ENCODE results near the gene GOLGA5. TPM values are rescaled to one million over a fixed set of nuclear protein-coding genes. Genes with fewer than 3 reads are reported as not detected.

GOLGA5 gene
- total RNA-seq, 3 donors from 2014 or later (not counting 1 experiment from before 2014, with no cell fraction given) = 11.5 to 21.0 (median 17.1) TPM

GRCh38 chr14:92884410-92884809 lies 90.3 kb downstream of the GOLGA5 start:
- no peaks in the 10 kb centered on the region for H3K9me3 ChIP-seq (ENCODE audit: control insufficient read depth, insufficient read depth, low read length)
- H3K27me3 Mint-ChIP-seq (ENCODE audit: low read depth in 2 of 2) = peaks cover 35 to 36% of the 10 kb centered on the region in 2 donors
- H3K9me3 Mint-ChIP-seq = no peaks in the 10 kb centered on the region
- H3K4me1 ChIP-seq (ENCODE audit: control insufficient read depth, insufficient read depth, low read length) = no peaks in the 10 kb centered on the region
- H3K36me3 Mint-ChIP-seq = no peaks in the 10 kb centered on the region
- WGBS (ENCODE audit: insufficient coverage) = 77% methylated on average over 3 of the region's 3 CpGs
- no peak for TF ChIP-seq CTCF (IDR thresholded peaks at IDR 0.05)
- no peak overlapping the region for H3K27ac Mint-ChIP-seq
- H3K36me3 ChIP-seq (ENCODE audit: control insufficient read depth, insufficient read depth, low read length) = no peaks in the 10 kb centered on the region
- H3K27me3 ChIP-seq (ENCODE audit: control insufficient read depth, insufficient read depth, low read length) = peaks cover 5% of the 10 kb centered on the region
- no peak overlapping the region for H3K4me3 ChIP-seq (ENCODE audit: low read length)
- DNase-seq = no peak
- H3K4me3 Mint-ChIP-seq = no peak overlapping the region
- H3K27ac ChIP-seq (ENCODE audit: low read length) = no peak overlapping the region
- intact Hi-C loops (cut with micrococcal nuclease) = no loop called here
- H3K4me1 Mint-ChIP-seq = no peaks in the 10 kb centered on the region
- no peak for ATAC-seq

GRCh38 chr14:92885279-92886061 lies 91.4 kb downstream of the GOLGA5 start:
- no peaks in the 10 kb centered on the region for H3K9me3 Mint-ChIP-seq
- no peak overlapping the region for H3K4me3 Mint-ChIP-seq
- H3K27me3 ChIP-seq (ENCODE audit: control insufficient read depth, insufficient read depth, low read length) = peaks cover 2% of the 10 kb centered on the region
- intact Hi-C loops (cut with micrococcal nuclease) = no loop called here
- no peak overlapping the region for H3K4me3 ChIP-seq (ENCODE audit: low read length)
- H3K4me1 Mint-ChIP-seq = no peaks in the 10 kb centered on the region
- H3K27me3 Mint-ChIP-seq (ENCODE audit: low read depth in 2 of 2) = peaks cover 36 to 40% of the 10 kb centered on the region in 2 donors
- no peak overlapping the region for H3K27ac Mint-ChIP-seq
- H3K9me3 ChIP-seq (ENCODE audit: control insufficient read depth, insufficient read depth, low read length) = no peaks in the 10 kb centered on the region
- no peaks in the 10 kb centered on the region for H3K36me3 Mint-ChIP-seq
- H3K36me3 ChIP-seq (ENCODE audit: control insufficient read depth, insufficient read depth, low read length) = no peaks in the 10 kb centered on the region
- H3K27ac ChIP-seq (ENCODE audit: low read length) = no peak overlapping the region
- no peak for ATAC-seq
- TF ChIP-seq CTCF (IDR thresholded peaks at IDR 0.05) = no peak
- DNase-seq = no peak
- WGBS (ENCODE audit: insufficient coverage) = 75% methylated on average over 8 of the region's 8 CpGs
- no peaks in the 10 kb centered on the region for H3K4me1 ChIP-seq (ENCODE audit: control insufficient read depth, insufficient read depth, low read length)

GRCh38 chr14:92886337-92886736 lies 92.2 kb downstream of the GOLGA5 start:
- H3K27ac Mint-ChIP-seq = no peak overlapping the region
- H3K27me3 Mint-ChIP-seq (ENCODE audit: low read depth in 2 of 2) = peaks cover 28 to 32% of the 10 kb centered on the region in 2 donors
- Histone ChIP-seq H3K4me3 (ENCODE audit: low read length) (no peak overlapping the region), H3K27me3 (ENCODE audit: control insufficient read depth, insufficient read depth, low read length) (no peaks in the 10 kb centered on the region), H3K4me1 (ENCODE audit: control insufficient read depth, insufficient read depth, low read length) (no peaks in the 10 kb centered on the region), H3K27ac (ENCODE audit: low read length) (no peak overlapping the region), H3K9me3 (ENCODE audit: control insufficient read depth, insufficient read depth, low read length) (no peaks in the 10 kb centered on the region), H3K36me3 (ENCODE audit: control insufficient read depth, insufficient read depth, low read length) (no peaks in the 10 kb centered on the region)
- DNase-seq = no peak
- intact Hi-C loops (cut with micrococcal nuclease) = no loop called here
- H3K4me1 Mint-ChIP-seq = no peaks in the 10 kb centered on the region
- no peak for TF ChIP-seq CTCF (IDR thresholded peaks at IDR 0.05)
- no peaks in the 10 kb centered on the region for H3K36me3 Mint-ChIP-seq
- WGBS (ENCODE audit: insufficient coverage) = 76% methylated on average over 11 of the region's 11 CpGs
- no peaks in the 10 kb centered on the region for H3K9me3 Mint-ChIP-seq
- no peak for ATAC-seq
- H3K4me3 Mint-ChIP-seq = no peak overlapping the region

GRCh38 chr14:92887157-92887556 lies 93.1 kb downstream of the GOLGA5 start:
- TF ChIP-seq CTCF (IDR thresholded peaks at IDR 0.05) = no peak

More at GRCh38 chr14:92887157-92887556, 93.1 kb downstream of the GOLGA5 start:
- Mint-ChIP-seq H3K27me3 (ENCODE audit: low read depth in 2 of 2) (peaks cover 19 to 28% of the 10 kb centered on the region in 2 donors), H3K27ac (no peak overlapping the region), H3K4me1 (no peaks in the 10 kb centered on the region), H3K4me3 (no peak overlapping the region), H3K9me3 (no peaks in the 10 kb centered on the region), H3K36me3 (no peaks in the 10 kb centered on the region)
- intact Hi-C loops (cut with micrococcal nuclease) = no loop called here
- H3K27ac ChIP-seq (ENCODE audit: low read length) = no peak overlapping the region
- H3K4me3 ChIP-seq (ENCODE audit: low read length) = no peak overlapping the region
- no peaks in the 10 kb centered on the region for H3K9me3 ChIP-seq (ENCODE audit: control insufficient read depth, insufficient read depth, low read length)
- H3K4me1 ChIP-seq (ENCODE audit: control insufficient read depth, insufficient read depth, low read length) = no peaks in the 10 kb centered on the region
- H3K36me3 ChIP-seq (ENCODE audit: control insufficient read depth, insufficient read depth, low read length) = no peaks in the 10 kb centered on the region
- DNase-seq = no peak
- WGBS (ENCODE audit: insufficient coverage) = 100% methylated on average over 1 of the region's 1 CpG
- no peak for ATAC-seq
- no peaks in the 10 kb centered on the region for H3K27me3 ChIP-seq (ENCODE audit: control insufficient read depth, insufficient read depth, low read length)
